GM18907 (cell line): ENCODE measurements around the gene DOLPP1.

Experiments used
- ATAC-seq: cut with Tn5 transposase; IDR thresholded peaks from one replicate; pipeline ENCODE4 v1.9.1; 2021; ENCODE audit warnings: mild to moderate bottlenecking, moderate library complexity; ENCODE audit not compliant: unreplicated experiment

Gene DOLPP1

GRCh38 chr9:129136446-129137035, 55.6 kb downstream of the DOLPP1 start:
- ATAC-seq = no peak

- ATAC-seq = no peak
Measured at GRCh38 chr9:129137292-129138143, 56.6 kb downstream of the DOLPP1 start.

DNA sequence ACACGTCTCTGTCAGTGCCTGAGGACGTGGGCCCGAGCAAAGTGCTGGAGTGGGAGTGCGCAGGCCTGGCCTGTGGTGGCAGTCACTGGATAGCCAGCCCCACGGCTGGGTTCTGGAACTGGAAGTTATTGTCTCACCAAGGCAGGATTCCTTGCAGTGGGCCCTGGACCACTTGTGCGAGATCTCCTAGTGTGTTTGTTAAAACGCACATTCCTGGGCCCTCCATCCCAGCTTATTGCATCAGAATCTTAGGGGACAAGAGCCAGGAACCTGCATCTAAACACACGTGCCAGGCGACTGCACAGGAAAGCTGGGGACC, 57.2 kb downstream of the DOLPP1 start:
- no peak for ATAC-seq

DNA sequence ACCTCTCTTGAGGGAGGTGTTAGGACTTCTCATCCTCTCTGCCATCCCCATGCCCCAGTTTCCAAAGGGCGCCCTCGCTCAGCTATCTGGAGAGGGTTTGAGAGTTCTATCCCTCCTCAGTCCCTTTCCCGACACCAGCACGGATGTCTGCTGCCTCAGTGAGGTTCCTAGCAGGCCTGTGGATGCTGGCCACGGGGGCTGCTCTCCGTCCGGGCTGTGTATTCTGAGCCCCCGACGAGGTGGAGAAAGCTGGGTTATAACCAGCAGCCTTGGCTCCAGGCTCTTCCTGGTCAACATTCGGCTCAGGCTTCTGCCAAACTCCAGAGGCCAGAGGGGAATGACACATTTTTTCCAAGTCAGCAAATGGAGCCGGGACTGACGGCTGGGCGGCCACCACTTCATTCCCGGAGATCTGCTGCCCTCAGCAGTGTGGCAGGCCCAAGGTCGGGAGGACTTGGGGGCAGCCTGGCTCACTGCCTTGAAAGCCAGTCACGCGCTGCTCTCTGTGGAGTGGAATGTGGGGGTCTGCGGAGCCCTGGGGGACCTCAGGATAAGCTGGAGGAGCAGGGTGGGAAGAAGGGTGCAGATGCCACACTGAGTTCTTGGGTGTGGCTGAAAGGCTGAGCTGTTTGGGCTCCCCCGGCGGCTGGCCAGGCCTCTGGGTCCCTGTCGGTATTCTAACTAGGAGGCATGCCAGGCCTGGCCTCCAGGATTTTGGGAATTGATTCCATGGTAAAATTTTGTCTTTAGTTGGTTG, 57.7 kb downstream of the DOLPP1 start:
- ATAC-seq = no peak

DNA sequence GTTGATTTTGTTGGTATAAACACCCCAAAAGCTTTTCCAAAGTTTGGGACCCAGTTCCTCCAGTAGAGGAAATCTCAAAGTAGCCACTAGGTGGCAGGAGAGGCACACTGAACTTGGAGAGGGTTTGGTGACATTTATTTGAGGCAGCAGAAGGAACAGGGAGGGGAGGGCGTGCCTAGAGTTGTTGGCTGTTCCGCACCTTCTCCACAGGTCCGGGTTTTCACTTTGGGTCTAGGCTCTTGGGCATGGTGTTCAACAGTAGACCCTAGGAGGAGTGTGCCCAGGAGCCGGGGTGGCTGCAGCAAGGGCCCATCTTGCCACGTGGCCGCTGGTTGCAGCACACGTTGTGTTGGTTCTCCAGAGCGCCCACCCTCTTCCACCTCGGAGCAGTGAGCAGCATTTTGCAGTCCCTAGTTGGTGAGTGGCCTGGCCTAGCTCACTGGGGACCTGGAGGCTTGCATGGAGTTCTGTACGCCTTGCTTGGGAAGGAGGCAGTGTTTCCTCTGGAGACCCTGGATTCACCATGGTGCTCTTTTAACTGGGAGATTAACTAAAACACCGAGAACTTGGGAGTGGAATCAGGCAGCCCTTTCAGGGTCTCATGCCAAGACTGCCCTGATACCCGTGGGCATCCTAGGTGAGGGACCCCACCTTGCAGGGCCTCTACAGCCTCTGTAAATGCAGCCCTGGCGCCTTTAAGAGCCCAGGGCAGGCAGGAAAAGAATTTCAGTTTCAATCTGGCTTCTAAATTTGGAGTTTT, 58.5 kb downstream of the DOLPP1 start:
- ATAC-seq = no peak

- peak; percentile 55 for ATAC-seq
Measured at GRCh38 chr9:129139993-129140396, 59.1 kb downstream of the DOLPP1 start.
